Panc1 (cell line): ENCODE results near the gene DLGAP1. TPM values are rescaled to one million over a fixed set of nuclear protein-coding genes. Genes with fewer than 3 reads are reported as not detected.

ENCODE experiments used
- ATAC-seq: fragments of 200-7000 bp; cut with Tn5 transposase; 2 replicates; pipeline ENCODE4 v1.9.1; 2020; ENCODE audit warnings: mild to moderate bottlenecking, moderate library complexity
- BruUV-seq: library from RNA; stranded (reverse); fragments of 400-500 nt; replicated peaks from 2 replicates; lab custom pipeline; 2021; lab: Mats Ljungman, UMichigan
- CTCF ChIA-PET: fragments of 300-600 bp; sonication (Branson Sonifier 250); formaldehyde crosslinking; loops from one replicate; lab custom pipeline; 2022; ENCODE audit warnings: antibody characterized with exemption; lab: Charles Lee
- POLR2A ChIA-PET: fragments of 300-600 bp; sonication (Branson Sonifier 250); formaldehyde crosslinking; loops from one replicate; lab custom pipeline; 2022; ENCODE audit warnings: antibody characterized with exemption; lab: Charles Lee
- DNase-seq: peaks from one replicate; pipeline ENCODE4 v3.0.0-alpha.2; 2010; ENCODE audit warnings: low read depth, low spot score
- H3K27ac ChIP-seq: 2 replicates; pipeline ENCODE4 v1.5.1; 2011; ENCODE audit warnings: mild to moderate bottlenecking, low read length, inconsistent platforms
- H3K27me3 ChIP-seq: fragments of 200-500 bp; sonication (Bioruptor generic); 2 replicates; pipeline ENCODE4 v1.6.0; 2014; ENCODE audit warnings: low read length, inconsistent platforms; ENCODE audit not compliant: control insufficient read depth, insufficient read depth
- H3K36me3 ChIP-seq: fragments of 200-500 bp; sonication (Bioruptor generic); 2 replicates; pipeline ENCODE4 v1.5.1; 2014; ENCODE audit warnings: inconsistent platforms, mild to moderate bottlenecking, low read length, moderate library complexity; ENCODE audit not compliant: control insufficient read depth, insufficient read depth
- H3K4me1 ChIP-seq: 2 replicates; pipeline ENCODE4 v1.5.1; 2011; ENCODE audit warnings: inconsistent platforms, mild to moderate bottlenecking, low read length, moderate library complexity; ENCODE audit not compliant: control insufficient read depth, insufficient read depth
- H3K4me3 ChIP-seq, 2 experiments: 2 replicates each; pipeline ENCODE4 v1.5.1; 2011 to 2012; ENCODE audit warnings: low read depth in 2 of 2, low read length in 2 of 2, mild to moderate bottlenecking in 2 of 2, inconsistent platforms in 1 of 2, moderate library complexity in 1 of 2
- H3K9me3 ChIP-seq: fragments of 200-500 bp; sonication (Bioruptor generic); 2 replicates; pipeline ENCODE4 v1.5.1; 2014; ENCODE audit warnings: low read depth, mild to moderate bottlenecking, inconsistent platforms, low read length, moderate library complexity; ENCODE audit not compliant: control insufficient read depth, insufficient read depth
- CTCF ChIP-seq: fragments of 450-650 bp; IDR thresholded peaks from 2 replicates; pipeline ENCODE4 v1.5.1; 2017; ENCODE audit warnings: mild to moderate bottlenecking
- POLR2AphosphoS5 ChIP-seq: IDR thresholded peaks from 2 replicates; pipeline ENCODE4 v1.6.1; 2012; ENCODE audit warnings: mild to moderate bottlenecking, low read depth, low read length, moderate library complexity
- REST ChIP-seq, 2 experiments: IDR thresholded peaks; 2 replicates each; pipeline ENCODE4 v1.6.1; 2011 to 2012; ENCODE audit warnings: low read depth in 2 of 2, control low read depth in 1 of 2, low read length in 1 of 2, mild to moderate bottlenecking in 1 of 2, moderate library complexity in 1 of 2; ENCODE audit not compliant: insufficient read depth in 1 of 2
- SIN3A ChIP-seq: IDR thresholded peaks from 2 replicates; pipeline ENCODE4 v1.6.1; 2012; ENCODE audit warnings: low read depth, mild to moderate bottlenecking, low read length, moderate library complexity, borderline replicate concordance; ENCODE audit not compliant: insufficient read depth
- TCF7L2 ChIP-seq: IDR thresholded peaks from 2 replicates; pipeline ENCODE4 v1.6.1; 2011; ENCODE audit warnings: mild to moderate bottlenecking, low read depth, low read length, inconsistent platforms
- in situ Hi-C: cut with HindIII; loops from 2 replicates; pipeline ENCODE4 v1.10.0; 2016; ENCODE audit warnings: low sequenced_read_pairs, low pct_unique_long_range_greater_than_20kb
- intact Hi-C: fragments of 100-400 bp; cut with micrococcal nuclease; formaldehyde crosslinking; loops from one replicate; pipeline ENCODE4 v1.10.0; 2022; ENCODE audit not compliant: unreplicated experiment
- total RNA-seq: library from RNA; stranded (reverse); gene quantifications from one replicate; pipeline ENCODE4 v1.2.1, GENCODE V29; 2021; ENCODE audit not compliant: unreplicated experiment

Gene DLGAP1
- total RNA-seq, 1 experiment from 2014 or later: 1.8 TPM

- no peaks in the 10 kb centered on the region for H3K9me3 ChIP-seq
- no peak for ATAC-seq
- in situ Hi-C loops: no loop called here
- H3K4me3 ChIP-seq: no peak overlapping the region
- CTCF ChIA-PET: interaction anchor here (0.5 kb wide), 1 partner anchor 109 kb away, joined by 3 read pairs; no protein-coding TSS in a partner anchor
- DNase-seq: no peak
- H3K27me3 ChIP-seq: no peaks in the 10 kb centered on the region
- no TSS peak for BruUV-seq
- TF ChIP-seq REST (IDR thresholded peaks at IDR 0.05; ENCODE audit: insufficient read depth in 1 of 2, low read depth in 2 of 2, low read length in 1 of 2): no peak
- TF ChIP-seq SIN3A: no peak
- TF ChIP-seq CTCF: no peak
- no peak for TF ChIP-seq TCF7L2
- TF ChIP-seq POLR2AphosphoS5: no peak
- H3K4me1 ChIP-seq: peaks cover 4% of the 10 kb centered on the region; the same call in 1 of the 2 replicates
- intact Hi-C loops: no loop called here
- no peaks in the 10 kb centered on the region for H3K36me3 ChIP-seq
- POLR2A ChIA-PET: no interaction called here
- H3K27ac ChIP-seq: peak overlapping the region; percentile 57; the same call in 1 of the 2 replicates
These were observed 877.7 kb downstream of the DLGAP1 start for GRCh38 chr18:3577281-3577855.

GRCh38 chr18:3572761-3573160 is 882.3 kb downstream of the DLGAP1 start:
- no peaks in the 10 kb centered on the region for H3K27me3 ChIP-seq
- no peaks in the 10 kb centered on the region for H3K36me3 ChIP-seq
- no peaks in the 10 kb centered on the region for H3K9me3 ChIP-seq
- CTCF ChIA-PET: no interaction called here
- in situ Hi-C loops (no loop called here), intact Hi-C loops (no loop called here)
- no peak for TF ChIP-seq SIN3A
- no peaks in the 10 kb centered on the region for H3K4me1 ChIP-seq
- no peak overlapping the region; the same call in 1 of the 2 replicates for H3K27ac ChIP-seq
- BruUV-seq: no TSS peak
- POLR2A ChIA-PET: no interaction called here
- no peak overlapping the region for H3K4me3 ChIP-seq
- no peak for DNase-seq
- ATAC-seq: no peak

GRCh38 chr18:3566851-3567250 is 888.3 kb downstream of the DLGAP1 start:
- no peaks in the 10 kb centered on the region for H3K9me3 ChIP-seq
- no peak overlapping the region for H3K4me3 ChIP-seq
- intact Hi-C loops: no loop called here
- no peaks in the 10 kb centered on the region for H3K27me3 ChIP-seq
- H3K4me1 ChIP-seq: no peaks in the 10 kb centered on the region
- peak overlapping the region; percentile 20; the same call in 1 of the 2 replicates for H3K27ac ChIP-seq
- DNase-seq: no peak
- no peak for ATAC-seq
- no TSS peak for BruUV-seq
- ChIA-PET CTCF (no interaction called here), POLR2A (no interaction called here)
- TF ChIP-seq SIN3A (no peak), POLR2AphosphoS5 (no peak), TCF7L2 (no peak), REST (IDR thresholded peaks at IDR 0.05; ENCODE audit: insufficient read depth in 1 of 2, low read depth in 2 of 2, low read length in 1 of 2) (no peak), CTCF (no peak)
- H3K36me3 ChIP-seq: no peaks in the 10 kb centered on the region
- in situ Hi-C loops: no loop called here
